MV-4-11 (cell line): ENCODE results near the gene CUL5.
"Not testable (repeated sequence)": the region's sequence is repeated elsewhere in the genome, so short reads cannot be mapped to it uniquely, and the experiment has no call there.

Experiments used
- DNase-seq: peaks from one replicate; lab custom pipeline; 2025; lab: John Stamatoyannopoulos, UW

Gene CUL5

DNA sequence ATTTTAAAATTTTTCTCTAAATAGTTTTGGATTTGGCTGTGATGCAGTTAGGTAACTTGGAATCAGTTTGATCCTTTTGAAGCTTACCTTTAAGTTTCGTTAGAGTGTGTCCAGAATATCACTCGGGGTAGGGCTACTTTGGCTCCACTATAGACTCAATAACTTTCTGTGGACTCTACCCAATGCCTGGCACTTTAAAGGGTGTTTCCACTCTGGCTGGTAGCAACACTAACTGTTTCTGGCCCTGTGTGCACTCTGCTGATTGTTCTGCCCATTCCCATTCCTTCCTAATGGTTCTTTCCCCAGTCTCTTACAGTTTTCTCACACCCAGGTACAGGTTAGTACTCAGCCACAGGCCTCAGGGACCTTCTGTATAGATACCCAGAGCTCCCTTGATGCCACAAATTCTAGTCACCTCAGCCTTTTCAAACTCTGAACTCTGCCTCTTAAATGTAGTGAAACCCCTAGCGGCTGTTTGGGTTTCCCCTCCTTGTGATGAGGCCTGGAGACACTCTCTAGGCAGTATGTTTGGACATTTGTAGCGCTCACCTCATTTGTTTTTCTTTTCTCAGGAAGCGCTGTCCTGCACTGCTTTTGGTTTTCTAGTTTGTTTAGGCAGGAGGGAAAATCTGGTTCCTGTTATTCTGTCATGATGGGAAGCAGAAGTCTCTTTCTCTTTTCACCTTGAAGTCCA, 16.8 kb downstream of the CUL5 start:
- no peak for DNase-seq

DNA sequence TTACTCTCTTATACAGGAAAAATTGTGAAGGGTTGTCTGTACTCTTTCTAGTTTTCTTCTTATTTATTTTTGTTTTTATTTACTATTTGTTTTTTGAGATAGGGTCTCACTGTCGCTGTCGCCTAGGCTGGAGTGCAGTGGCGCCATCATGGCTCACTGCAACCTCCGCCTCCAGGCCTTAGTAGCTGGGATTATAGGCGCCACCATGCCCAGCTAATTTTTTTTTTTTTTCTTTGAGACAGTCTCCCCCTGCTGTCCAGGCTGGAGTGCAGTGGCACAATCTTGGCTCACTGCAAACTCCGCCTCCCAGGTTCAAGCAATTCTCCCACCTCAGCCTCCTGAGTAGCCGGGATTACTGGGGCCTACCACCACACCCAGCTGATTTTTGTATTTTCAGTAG, 18.4 kb downstream of the CUL5 start:
- no peak for DNase-seq

- not testable (repeated sequence) for DNase-seq
These were observed 20.2 kb downstream of the CUL5 start for GRCh38 chr11:108028822-108029441.

DNA sequence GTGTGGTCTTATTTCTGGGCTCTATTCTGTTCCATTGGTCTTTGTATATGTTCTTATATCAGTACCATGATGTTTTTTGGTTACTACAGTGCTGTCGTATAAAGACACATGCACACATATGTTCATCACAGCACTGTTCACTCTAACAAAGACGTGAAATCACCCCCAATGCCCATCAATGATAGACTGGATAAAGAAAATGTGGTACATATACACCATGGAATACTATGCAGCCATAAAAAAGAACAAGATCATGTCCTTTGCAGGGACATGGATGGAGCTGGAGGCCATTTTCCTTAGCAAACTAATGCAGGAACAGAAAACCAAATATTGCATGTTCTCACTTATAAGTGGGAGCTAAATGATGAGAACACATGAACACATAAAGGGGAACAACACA, 22.9 kb downstream of the CUL5 start:
- not testable (repeated sequence) for DNase-seq

DNA sequence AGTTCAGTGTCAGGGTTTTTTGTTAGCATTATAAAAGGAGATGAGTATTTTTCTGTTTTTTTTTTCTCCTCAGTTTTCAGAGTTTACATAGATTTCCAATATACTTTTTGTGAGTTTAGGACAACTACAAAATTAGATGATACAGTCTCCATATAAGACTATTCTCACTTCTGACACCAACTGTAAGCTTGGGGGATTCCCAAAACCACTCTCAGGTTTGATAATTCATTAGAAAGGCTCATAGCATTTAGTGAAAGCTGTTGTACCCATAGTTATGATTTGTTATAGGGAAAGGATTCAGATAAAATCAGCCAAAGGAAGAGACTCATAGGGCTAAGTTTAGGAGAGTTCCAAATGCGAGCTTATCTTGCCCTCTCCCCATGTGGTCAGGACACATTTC, 24.1 kb downstream of the CUL5 start:
- DNase-seq, result no peak

GRCh38 chr11:108034034-108034433, 25.3 kb downstream of the CUL5 start:
- DNase-seq, result no peak

GRCh38 chr11:108034952-108035351, 26.3 kb downstream of the CUL5 start:
- no peak for DNase-seq

DNA sequence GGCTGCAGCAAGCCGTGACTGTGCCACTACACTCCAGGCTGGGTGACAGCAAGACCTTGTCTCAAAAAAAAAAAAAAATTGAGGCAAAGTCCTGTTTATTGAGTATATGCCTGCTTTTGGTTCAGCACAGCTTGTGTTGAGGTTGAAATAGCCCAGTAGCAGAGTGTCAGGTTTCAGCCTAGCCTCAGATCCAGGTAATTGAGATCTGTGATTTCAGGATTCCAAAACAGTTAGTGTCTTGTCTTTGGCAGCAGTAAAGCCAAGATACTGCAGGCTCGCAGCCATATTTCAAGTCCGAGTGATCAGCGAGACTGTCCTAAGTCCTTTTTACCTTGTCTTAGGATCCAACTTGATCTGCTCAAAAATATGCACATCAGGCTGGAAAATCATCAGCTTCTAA, 27.0 kb downstream of the CUL5 start:
- no peak for DNase-seq

DNA sequence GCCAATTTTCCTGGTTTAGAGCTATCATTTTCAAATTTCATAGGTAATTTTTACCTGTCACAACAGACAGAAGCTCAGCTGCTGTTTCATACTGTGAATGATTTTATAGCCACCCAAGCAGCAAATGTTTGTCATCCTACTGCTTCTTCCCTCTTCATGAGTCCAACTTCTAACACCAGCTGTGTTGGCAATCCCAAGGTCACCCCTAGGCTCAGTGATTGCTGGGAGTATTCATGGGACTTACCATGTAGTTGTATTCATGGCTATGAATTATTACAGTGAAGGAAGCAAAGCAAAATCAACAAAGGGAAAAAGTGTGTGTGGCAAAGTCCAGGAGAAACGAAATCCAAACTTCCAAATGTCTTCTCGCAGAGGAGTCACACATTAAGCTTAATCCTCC, 28.5 kb downstream of the CUL5 start:
- no peak for DNase-seq

DNA sequence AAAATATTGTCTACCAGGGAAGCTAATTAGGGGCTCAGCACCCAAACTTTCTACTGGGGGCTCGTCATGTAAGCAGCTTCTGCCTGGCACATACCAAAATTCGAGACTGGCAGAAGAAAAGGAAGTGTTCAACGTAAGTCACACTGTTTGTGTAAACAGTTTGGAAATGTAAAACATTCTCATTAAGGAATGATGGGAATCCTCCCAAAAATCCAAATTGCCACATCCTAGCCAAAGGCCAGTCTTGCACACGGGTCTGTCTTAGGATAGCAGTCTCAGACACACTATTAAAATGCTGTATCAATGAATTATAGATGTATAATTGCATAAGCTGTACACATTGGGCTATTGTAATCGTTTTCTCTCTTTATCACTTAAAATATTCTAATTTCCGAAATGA, 28.9 kb downstream of the CUL5 start:
- DNase-seq, result no peak

DNA sequence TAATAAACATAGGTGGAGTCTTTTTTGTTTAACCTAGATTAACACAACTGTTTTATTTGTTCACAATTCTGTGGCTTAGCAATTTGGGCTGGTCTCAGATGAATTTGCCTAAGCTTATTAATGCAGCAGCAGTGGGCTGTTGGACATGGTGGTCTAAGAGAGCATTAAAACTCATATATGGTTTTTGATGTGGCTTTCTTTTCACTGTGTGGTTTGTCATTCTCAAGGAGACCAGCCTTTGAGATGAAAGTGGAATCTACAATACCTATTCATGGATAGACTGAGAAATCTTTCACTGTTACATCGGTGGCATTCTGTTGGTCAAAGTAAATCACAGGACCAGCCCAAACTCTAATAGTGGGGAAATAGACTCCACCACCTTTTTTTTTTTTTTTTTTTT, 39.6 kb downstream of the CUL5 start:
- no peak for DNase-seq

DNA sequence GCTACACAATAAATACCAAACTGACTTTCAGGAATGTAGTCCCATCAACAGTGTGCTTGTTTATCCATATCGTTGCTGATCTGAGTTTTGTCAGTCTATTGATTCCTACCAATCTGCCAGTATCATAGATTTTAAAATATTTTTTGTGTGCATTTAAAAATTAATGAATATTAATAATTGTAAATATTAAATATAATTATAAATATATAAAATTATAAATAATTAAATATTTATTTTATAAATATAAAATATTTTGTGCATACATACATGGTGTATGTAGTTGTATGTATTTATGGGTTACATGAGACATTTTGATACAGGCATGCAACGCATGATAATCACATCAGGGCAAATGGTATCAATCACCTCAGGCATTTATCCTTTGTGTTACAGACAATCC, 53.6 kb downstream of the CUL5 start:
- DNase-seq, result no peak

- no peak for DNase-seq
These were observed 54.7 kb downstream of the CUL5 start for GRCh38 chr11:108063410-108063809.

DNA sequence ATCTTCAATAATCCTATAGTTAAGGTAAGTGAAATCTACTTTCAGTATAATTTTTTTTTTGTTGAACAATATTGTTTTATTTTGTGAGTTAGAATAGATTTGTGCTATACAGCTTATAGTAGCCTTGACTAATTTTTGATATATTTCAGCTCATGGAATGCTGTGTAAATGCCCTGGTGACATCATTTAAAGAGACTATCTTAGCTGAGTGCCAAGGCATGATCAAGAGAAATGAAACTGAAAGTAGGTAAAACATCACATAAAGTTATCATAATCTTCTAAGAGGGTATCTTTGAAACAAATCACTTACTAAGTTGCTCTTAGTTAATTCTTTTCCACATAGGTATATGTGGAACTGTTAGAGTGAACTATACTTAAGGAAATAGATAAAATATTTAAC, 61.2 kb downstream of the CUL5 start:
- DNase-seq, result peak; percentile 3

DNA sequence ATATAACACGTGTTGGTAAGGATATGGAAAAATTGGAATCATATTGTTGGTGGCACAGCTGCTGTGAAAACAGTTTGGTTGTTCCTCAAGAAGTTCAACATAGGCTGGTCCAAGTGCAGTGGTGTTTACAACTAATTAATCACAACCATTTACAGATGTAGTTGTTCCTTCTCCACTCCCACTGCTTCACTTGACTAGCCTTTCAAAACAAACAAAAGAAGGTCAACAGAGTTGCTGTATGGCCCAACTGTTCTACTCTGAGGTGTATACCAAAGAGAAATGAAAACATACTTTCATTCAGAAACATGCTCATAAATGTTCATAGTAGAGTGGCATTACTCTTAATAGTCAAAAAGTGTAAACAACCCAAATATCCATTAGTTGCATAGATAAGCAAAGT, 76.1 kb downstream of the CUL5 start:
- no peak for DNase-seq

- DNase-seq, result no peak
These were observed 77.0 kb downstream of the CUL5 start for GRCh38 chr11:108085672-108086071.

DNA sequence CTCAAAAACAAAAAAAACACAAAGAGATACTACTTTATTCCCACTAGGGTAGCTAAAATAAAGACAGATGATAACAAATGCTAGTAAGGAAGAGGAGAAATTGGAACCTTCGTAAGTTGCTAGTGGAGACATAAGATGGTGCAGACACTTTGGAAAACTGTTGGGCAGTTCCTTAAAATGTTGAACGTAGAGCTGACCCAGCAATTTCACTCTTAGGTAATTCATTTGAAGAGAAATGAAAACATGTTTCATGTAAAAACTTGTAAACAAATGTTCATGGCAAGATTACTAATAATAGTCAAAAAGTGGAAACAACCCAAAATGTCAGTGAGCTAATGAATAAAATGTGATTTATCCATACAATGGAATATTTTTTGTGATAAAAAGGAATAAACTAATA, 83.4 kb downstream of the CUL5 start:
- DNase-seq, result no peak

- DNase-seq, result no peak
These were observed 84.6 kb downstream of the CUL5 start for GRCh38 chr11:108093128-108093904.

GRCh38 chr11:108097179-108097578, 88.5 kb downstream of the CUL5 start:
- DNase-seq, result no peak

GRCh38 chr11:108101090-108101775, 92.5 kb downstream of the CUL5 start:
- DNase-seq, result no peak

DNA sequence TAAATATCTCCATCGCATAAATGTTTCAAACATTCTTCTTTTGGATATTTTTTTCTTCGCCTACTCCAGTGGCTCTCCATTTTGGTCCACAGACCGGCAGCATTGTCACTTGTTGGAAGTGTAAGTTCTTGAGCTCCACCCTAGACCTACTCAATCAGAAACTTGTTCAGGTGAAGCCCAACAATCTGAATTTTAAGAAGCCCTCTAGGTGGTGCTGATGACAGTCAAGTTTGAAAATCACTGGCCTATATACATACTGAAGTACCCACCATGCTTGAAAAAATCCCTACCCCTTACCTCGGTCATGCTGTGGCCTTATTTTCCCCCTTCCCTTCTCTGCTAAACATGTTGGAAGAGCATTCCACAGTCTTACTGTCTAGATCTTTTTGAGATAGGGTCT, 102.4 kb downstream of the CUL5 start:
- no peak for DNase-seq

- DNase-seq, result no peak
These were observed 103.4 kb downstream of the CUL5 start for GRCh38 chr11:108112057-108112456.
